ENCODE results near the gene B3GALT2.
"Not testable (repeated sequence)": the region's sequence is repeated elsewhere in the genome, so short reads cannot be mapped to it uniquely, and the experiment has no call there.

B3GALT2 gene

GRCh38 chr1:193185901-193186731 is at the start of gene B3GALT2:
TSS of gene B3GALT2 (minus strand) at chr1:193186613. CDS start at chr1:193181562, 5,051 bp downstream.
- DNase-seq: peak in 1 of 2 donors; percentile 44

GRCh38 chr1:193234530-193234929 is 48.1 kb upstream of the B3GALT2 start:
- DNase-seq: no peak

- DNase-seq: not testable (repeated sequence)
These were observed 44.7 kb upstream of the B3GALT2 start for GRCh38 chr1:193231146-193231545.

- no peak for DNase-seq
These were observed 42.7 kb upstream of the B3GALT2 start for GRCh38 chr1:193229136-193229535.

- no peak for DNase-seq
These were observed 35.7 kb upstream of the B3GALT2 start for GRCh38 chr1:193222056-193222615.

GRCh38 chr1:193221651-193222050 is 35.2 kb upstream of the B3GALT2 start:
- DNase-seq: no peak

- no peak for DNase-seq
These were observed 33.0 kb upstream of the B3GALT2 start for GRCh38 chr1:193219391-193219790.

GRCh38 chr1:193216920-193217319 is 30.5 kb upstream of the B3GALT2 start:
- no peak for DNase-seq

GRCh38 chr1:193213998-193214397 is 27.6 kb upstream of the B3GALT2 start:
- DNase-seq: no peak

- peak in 1 of 2 donors; percentile 5 for DNase-seq
These were observed 26.2 kb upstream of the B3GALT2 start for GRCh38 chr1:193212637-193213036.

- DNase-seq: no peak
These were observed 25.1 kb upstream of the B3GALT2 start for GRCh38 chr1:193211539-193211938.

GRCh38 chr1:193210996-193211395 is 24.6 kb upstream of the B3GALT2 start:
- no peak for DNase-seq

- DNase-seq: no peak
These were observed 14.6 kb upstream of the B3GALT2 start for GRCh38 chr1:193201021-193201420.

- no peak for DNase-seq
These were observed 13.5 kb upstream of the B3GALT2 start for GRCh38 chr1:193199940-193200339.

- DNase-seq: no peak
These were observed 6.2 kb upstream of the B3GALT2 start for GRCh38 chr1:193192586-193192985.

- peak in 1 of 2 donors; percentile 27 for DNase-seq
These were observed 3.8 kb upstream of the B3GALT2 start for GRCh38 chr1:193190096-193190744.

GRCh38 chr1:193189442-193190095 is 3.2 kb upstream of the B3GALT2 start:
- DNase-seq: no peak

- not testable (repeated sequence) for DNase-seq
These were observed 2.5 kb upstream of the B3GALT2 start for GRCh38 chr1:193188915-193189314.

- DNase-seq: no peak
These were observed 701 bp upstream of the B3GALT2 start for GRCh38 chr1:193187114-193187513.

GRCh38 chr1:193185211-193185610 is 1.2 kb downstream of the B3GALT2 start:
- no peak for DNase-seq

- no peak for DNase-seq
These were observed 1.6 kb downstream of the B3GALT2 start for GRCh38 chr1:193184776-193185175.

- DNase-seq: peak in 1 of 2 donors; percentile 68
These were observed 3.3 kb downstream of the B3GALT2 start for GRCh38 chr1:193183019-193183627.

GRCh38 chr1:193181985-193182384 is 4.4 kb downstream of the B3GALT2 start:
- no peak for DNase-seq

Measured in CD4-positive, alpha-beta T cell treated with Interferon alpha-2 for 1 hour (primary cell).